ENCODE results near the gene GRIA3. TPM values are rescaled to one million over a fixed set of nuclear protein-coding genes. Genes with fewer than 3 reads are reported as not detected.

The GRIA3 gene
- not detected in 2 replicates for total RNA-seq (2014; rRNA removed)
- polyA plus RNA-seq (2012) = not detected

DNA sequence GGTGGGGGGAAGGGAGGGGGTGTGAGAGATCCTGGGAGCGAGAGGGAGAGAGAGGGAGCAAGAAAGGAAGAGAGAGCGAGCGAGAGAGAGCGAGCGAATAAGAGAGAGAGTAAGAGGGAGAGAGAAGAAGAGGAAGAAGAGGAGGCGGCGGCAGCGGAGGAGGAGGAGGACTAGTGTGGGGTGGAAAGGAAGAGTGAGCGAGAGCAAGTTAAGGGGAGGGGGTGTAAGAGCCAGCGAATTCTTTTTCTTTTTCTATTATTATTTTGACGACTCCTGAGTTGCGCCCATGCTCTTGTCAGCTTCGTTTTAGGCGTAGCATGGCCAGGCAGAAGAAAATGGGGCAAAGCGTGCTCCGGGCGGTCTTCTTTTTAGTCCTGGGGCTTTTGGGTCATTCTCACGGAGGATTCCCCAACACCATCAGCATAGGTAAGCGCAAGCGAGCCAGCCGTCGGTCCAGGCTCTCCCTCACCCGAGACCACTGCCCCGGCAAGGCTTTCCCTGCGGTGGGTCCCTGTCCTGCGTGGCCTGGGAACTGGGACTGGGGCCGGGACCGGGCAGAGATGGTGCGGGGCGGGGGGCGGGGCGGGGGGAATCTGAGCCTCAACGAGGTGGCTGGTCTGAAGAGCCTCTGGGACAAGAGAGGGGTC lies at the start of gene GRIA3:
TSS of gene GRIA3 (plus strand) at position 60 of the 647 bp plus-strand sequence. CDS start at position 318, 258 bp downstream.
- DNase-seq (ENCODE audit: low read depth) = no peak

- no peak for DNase-seq (ENCODE audit: low read depth)
These were observed 45.6 kb upstream of the GRIA3 start for GRCh38 chrX:123138473-123138872.

GRCh38 chrX:123140454-123140853 lies 43.6 kb upstream of the GRIA3 start:
- DNase-seq (ENCODE audit: low read depth) = no peak

DNA sequence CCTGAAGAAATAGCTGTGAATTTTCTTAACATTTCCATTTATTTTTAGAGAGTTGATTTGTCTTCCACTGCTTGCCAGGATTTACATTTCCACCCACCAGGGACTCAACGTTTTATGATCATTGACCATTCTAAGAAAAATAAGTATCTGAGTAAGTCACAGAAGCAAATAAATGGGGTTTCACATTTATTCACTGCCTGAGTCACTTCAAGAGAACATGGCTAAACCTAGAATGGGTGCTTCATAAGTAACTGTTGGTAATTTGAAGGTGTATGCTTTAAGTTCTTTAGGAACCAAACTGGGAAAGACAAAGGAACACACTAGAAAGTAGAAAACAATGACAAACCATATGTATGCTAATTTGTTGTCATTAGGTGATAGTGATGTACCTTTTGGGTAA lies 43.2 kb upstream of the GRIA3 start:
- DNase-seq (ENCODE audit: low read depth) = no peak

GRCh38 chrX:123153846-123154335 lies 30.2 kb upstream of the GRIA3 start:
- no peak for DNase-seq (ENCODE audit: low read depth)

- no peak for DNase-seq (ENCODE audit: low read depth)
These were observed 28.8 kb upstream of the GRIA3 start for GRCh38 chrX:123155327-123155726.

DNA sequence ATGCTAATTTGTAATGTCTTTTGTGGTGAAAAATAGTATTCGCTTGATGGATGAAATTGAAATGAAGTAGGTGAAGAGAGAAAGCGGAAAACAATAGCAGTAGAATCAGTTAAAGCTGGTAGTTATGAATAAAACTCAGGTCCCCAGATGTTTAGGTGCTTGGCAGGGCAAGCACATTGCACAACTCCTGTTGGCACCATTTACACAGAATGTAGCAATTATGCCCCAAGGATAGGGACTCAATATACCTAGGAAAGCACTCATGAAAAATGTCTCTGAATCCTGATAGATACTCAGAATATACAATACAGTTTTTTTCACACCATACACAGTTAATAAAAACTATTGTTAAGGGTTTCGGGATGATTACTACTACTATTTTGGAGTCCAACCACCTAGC lies 26.5 kb upstream of the GRIA3 start:
- DNase-seq (ENCODE audit: low read depth) = no peak

- DNase-seq (ENCODE audit: low read depth) = no peak
These were observed 24.7 kb upstream of the GRIA3 start for GRCh38 chrX:123159403-123159802.

GRCh38 chrX:123167621-123168020 lies 16.5 kb upstream of the GRIA3 start:
- no peak for DNase-seq (ENCODE audit: low read depth)

- no peak for DNase-seq (ENCODE audit: low read depth)
These were observed 14.7 kb upstream of the GRIA3 start for GRCh38 chrX:123169247-123169901.

- no peak for DNase-seq (ENCODE audit: low read depth)
These were observed 13.5 kb upstream of the GRIA3 start for GRCh38 chrX:123170546-123170945.

- no peak for DNase-seq (ENCODE audit: low read depth)
These were observed 12.3 kb upstream of the GRIA3 start for GRCh38 chrX:123171781-123172180.

DNA sequence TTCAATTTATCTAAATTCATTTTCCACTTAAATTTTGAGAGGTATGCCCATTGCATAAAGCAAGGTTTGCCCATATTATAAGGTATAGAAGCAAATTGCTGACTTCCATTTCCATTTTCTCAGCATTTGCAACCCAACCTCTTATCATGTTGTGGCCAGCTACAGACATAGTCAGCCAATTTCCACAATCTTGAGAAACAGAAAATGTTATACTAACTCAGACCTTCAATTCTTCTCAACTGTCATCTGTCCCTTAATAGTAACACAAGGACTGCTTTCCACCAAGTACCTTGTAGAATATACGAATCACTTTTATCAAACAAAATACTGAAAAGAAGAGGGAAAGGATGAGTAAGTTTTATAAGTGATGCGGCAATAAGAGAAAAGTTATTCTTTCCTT lies 11.2 kb upstream of the GRIA3 start:
- no peak for DNase-seq (ENCODE audit: low read depth)

- peak; percentile 0 for DNase-seq (ENCODE audit: low read depth)
These were observed 10.2 kb upstream of the GRIA3 start for GRCh38 chrX:123173833-123174232.

- no peak for DNase-seq (ENCODE audit: low read depth)
These were observed 8.5 kb upstream of the GRIA3 start for GRCh38 chrX:123175366-123176122.

GRCh38 chrX:123181233-123181914 lies 2.7 kb upstream of the GRIA3 start:
- DNase-seq (ENCODE audit: low read depth) = no peak

GRCh38 chrX:123184866-123185276 lies 793 bp downstream of the GRIA3 start:
- no peak for DNase-seq (ENCODE audit: low read depth)

DNA sequence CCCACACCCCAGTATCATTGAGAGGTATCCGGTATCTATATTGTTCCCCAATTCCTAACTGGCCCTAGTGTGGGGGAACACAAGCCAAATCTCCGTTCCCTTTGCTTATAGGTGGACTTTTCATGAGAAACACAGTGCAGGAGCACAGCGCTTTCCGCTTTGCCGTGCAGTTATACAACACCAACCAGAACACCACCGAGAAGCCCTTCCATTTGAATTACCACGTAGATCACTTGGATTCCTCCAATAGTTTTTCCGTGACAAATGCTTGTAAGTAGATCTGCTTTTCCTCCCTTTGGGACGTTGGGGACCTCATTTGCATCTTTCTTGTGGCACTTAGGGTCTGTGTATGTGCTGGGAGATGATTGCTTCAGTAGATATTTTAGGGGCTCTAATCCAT lies 1.6 kb downstream of the GRIA3 start:
- no peak for DNase-seq (ENCODE audit: low read depth)

DNA sequence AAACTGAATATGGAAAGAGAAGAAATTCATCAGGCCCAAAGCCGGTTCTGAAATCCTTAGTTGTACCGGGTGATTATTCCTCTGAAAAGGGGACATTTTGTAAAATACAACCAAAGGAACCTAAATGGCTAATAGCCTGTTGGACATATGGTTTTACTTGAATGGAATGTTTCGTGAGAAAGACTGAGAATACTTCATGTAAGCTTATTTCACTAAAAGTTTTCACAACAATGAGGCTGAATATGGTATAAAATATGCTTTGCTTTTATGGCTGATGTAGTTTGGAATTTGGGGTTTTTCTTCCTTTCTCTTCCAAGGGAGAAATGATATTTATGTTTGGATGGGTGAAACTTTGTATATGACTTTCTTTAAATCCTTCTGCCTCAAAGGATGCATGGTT lies 2.7 kb downstream of the GRIA3 start:
- no peak for DNase-seq (ENCODE audit: low read depth)

- no peak for DNase-seq (ENCODE audit: low read depth)
These were observed 4.0 kb downstream of the GRIA3 start for GRCh38 chrX:123188081-123188480.

- no peak for DNase-seq (ENCODE audit: low read depth)
These were observed 5.3 kb downstream of the GRIA3 start for GRCh38 chrX:123189338-123189737.

- no peak for DNase-seq (ENCODE audit: low read depth)
These were observed 6.0 kb downstream of the GRIA3 start for GRCh38 chrX:123190096-123190495.
